ENCODE results near the gene DNAAF5.
A peak's percentile ranks its signal among the peaks of the same experiment; 100 is the strongest.

Gene DNAAF5

DNA sequence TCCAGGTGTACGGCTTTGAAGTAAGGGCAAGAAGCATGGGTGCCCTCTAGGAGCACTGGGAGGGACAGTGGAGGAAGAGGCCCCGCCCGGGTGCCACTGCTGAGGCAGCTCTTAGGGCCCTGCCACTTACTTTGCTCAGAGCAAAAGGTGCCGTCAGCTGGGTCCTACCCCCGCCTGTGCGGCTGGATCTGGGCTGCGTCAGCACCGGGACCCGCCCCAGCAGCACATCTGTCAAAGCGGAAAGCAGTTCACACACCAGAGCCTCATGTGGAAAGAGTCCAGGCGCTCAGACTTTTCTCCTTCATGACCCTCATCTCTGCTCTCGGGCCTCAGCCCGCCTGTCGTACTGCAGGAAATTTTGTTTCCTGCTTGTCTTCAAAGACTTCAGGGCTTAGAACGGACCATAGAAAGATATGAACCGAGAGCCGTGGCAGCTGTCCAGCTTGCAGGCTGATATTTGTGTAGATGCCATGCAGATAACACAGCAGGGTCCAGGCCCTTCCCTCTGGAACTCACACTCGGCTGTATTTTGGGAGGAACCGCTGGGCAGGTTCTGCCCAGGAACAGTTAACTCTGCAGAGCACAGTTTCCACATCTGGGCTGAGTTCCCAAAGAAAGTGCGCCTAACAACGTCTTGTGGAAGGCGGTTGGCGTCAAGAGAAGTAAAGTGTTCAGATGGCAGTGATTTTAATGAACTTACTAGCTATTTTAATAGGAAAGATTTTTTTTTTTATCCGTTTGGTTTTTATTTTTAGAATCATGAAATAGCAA is 44.9 kb downstream of the DNAAF5 start:
- no peak for TF ChIP-seq CTCF (IDR thresholded peaks at IDR 0.05; ENCODE audit: extremely low read depth, missing control alignments)
- DNase-seq (ENCODE audit: low spot score), result no peak

DNA sequence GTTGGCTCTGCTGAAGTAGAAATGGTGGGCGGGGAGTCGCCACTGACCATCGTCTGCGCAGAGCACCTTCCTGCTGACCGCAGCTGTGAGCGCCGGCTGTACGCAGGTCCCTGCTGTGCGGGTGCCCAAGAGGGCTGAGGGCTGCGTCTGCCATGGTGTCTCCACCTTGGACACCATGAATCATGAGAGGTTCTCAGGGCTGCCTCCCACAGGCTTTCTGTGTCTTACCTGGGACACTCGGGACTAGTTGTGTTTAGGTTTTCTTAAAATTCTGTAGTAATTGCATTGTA is 45.5 kb downstream of the DNAAF5 start:
- no peak for DNase-seq (ENCODE audit: low spot score)
- no peak for TF ChIP-seq CTCF (IDR thresholded peaks at IDR 0.05; ENCODE audit: extremely low read depth, missing control alignments)

- DNase-seq (ENCODE audit: low spot score), result no peak
- no peak for TF ChIP-seq CTCF (IDR thresholded peaks at IDR 0.05; ENCODE audit: extremely low read depth, missing control alignments)
Observed at GRCh38 chr7:772392-772791, 45.9 kb downstream of the DNAAF5 start.

- TF ChIP-seq CTCF (IDR thresholded peaks at IDR 0.05; ENCODE audit: extremely low read depth, missing control alignments), result no peak
- DNase-seq (ENCODE audit: low spot score), result no peak
Observed at GRCh38 chr7:772861-773621, 46.5 kb downstream of the DNAAF5 start.

GRCh38 chr7:773622-773915 is 47.1 kb downstream of the DNAAF5 start:
- DNase-seq (ENCODE audit: low spot score), result no peak
- TF ChIP-seq CTCF (IDR thresholded peaks at IDR 0.05; ENCODE audit: extremely low read depth, missing control alignments), result no peak

- peak; percentile 69 for TF ChIP-seq CTCF (IDR thresholded peaks at IDR 0.05; ENCODE audit: extremely low read depth, missing control alignments)
- DNase-seq (ENCODE audit: low spot score), result peak; percentile 85
Observed at GRCh38 chr7:774161-775109, 47.9 kb downstream of the DNAAF5 start.

DNA sequence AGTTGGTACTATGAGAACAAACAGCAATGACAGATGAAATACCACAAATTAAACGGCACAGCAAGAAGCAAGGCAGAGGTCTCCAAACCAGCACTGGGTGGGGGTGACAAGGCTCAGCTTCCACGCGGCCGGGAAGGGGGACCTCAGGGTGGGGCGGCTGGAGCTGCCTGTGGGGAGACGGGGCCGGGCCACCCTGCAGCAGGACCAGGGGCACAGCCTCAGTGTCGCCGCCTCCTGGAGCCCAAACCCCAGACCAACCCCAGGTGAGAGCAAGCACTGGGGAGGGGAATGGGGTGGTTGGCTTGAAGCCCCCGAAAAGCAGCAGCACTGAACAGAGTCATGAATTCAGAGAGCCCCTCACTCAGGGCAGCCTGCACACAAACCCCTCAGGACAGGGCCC is 49.9 kb downstream of the DNAAF5 start:
- no peak for TF ChIP-seq CTCF (IDR thresholded peaks at IDR 0.05; ENCODE audit: extremely low read depth, missing control alignments)

More for the DNA sequence above, 49.9 kb downstream of the DNAAF5 start:
- DNase-seq (ENCODE audit: low spot score), result no peak
